K562 (cell line): ENCODE results near the gene APBA2. TPM values are rescaled to one million over a fixed set of nuclear protein-coding genes. Genes with fewer than 3 reads are reported as not detected.

Experiments used
- ATAC-seq: fragments of 200-7000 bp; cut with Tn5 transposase; 3 replicates; pipeline ENCODE4 v1.9.1; 2020; ENCODE audit warnings: moderate library complexity
- BruUV-seq: library from RNA; stranded (reverse); fragments of 400-500 nt; replicated peaks from 2 replicates; lab custom pipeline; 2021; lab: Mats Ljungman, UMichigan
- CTCF ChIA-PET: fragments of 300-600 bp; formaldehyde crosslinking; extraction: SDS; loops from one replicate; lab custom pipeline; 2021; ENCODE audit warnings: low intra/inter-chr PET ratio; lab: Yijun Ruan, JAX
- POLR2A ChIA-PET: fragments of 300-600, 350-650 bp; sonication (Branson Sonifier 250); formaldehyde crosslinking; extraction: SDS; loops from one replicate; lab custom pipeline; 2021; ENCODE audit warnings: antibody characterized with exemption, inconsistent platforms; lab: Yijun Ruan, JAX
- DNase-seq, 4 experiments: peaks; one replicate each; pipeline versions ENCODE4 v3.0.0 to v3.0.0-alpha.2; 2011 to 2018; ENCODE audit warnings: low spot score in 3 of 4, mixed read lengths in 3 of 4; ENCODE audit errors: extremely low read depth in 1 of 4
- FAIRE-seq: peaks from 2 replicates; lab custom pipeline; 2011; peaks lifted over from hg19 to GRCh38; lab: Jason Lieb, UNC
- H2AFZ ChIP-seq: 2 replicates; pipeline ENCODE4 v1.6.0; 2011; ENCODE audit warnings: low read depth, low read length, control low read depth, inconsistent platforms
- H3K27ac ChIP-seq: fragments of 200-600 bp; 3 replicates; pipeline ENCODE4 v1.8.0; 2011; ENCODE audit warnings: low read depth, mild to moderate bottlenecking, control low read depth, inconsistent platforms, low read length, moderate library complexity, mixed read lengths; ENCODE audit errors: extremely low read depth
- H3K27me3 ChIP-seq, 2 experiments: fragments of 300-600 bp in 1 of 2; 2 replicates in 1 of 2; 3 replicates in 1 of 2; pipeline versions ENCODE4 v1.6.0 to v1.8.0; 2011; ENCODE audit warnings: inconsistent platforms in 2 of 2, low read length in 2 of 2, mild to moderate bottlenecking in 1 of 2, mixed read lengths in 1 of 2, moderate library complexity in 1 of 2; ENCODE audit not compliant: control insufficient read depth in 2 of 2, insufficient read depth in 2 of 2
- H3K36me3 ChIP-seq: fragments of 300-600 bp; 3 replicates; pipeline ENCODE4 v1.8.0; 2011; ENCODE audit warnings: mild to moderate bottlenecking, low read length, inconsistent platforms; ENCODE audit not compliant: control insufficient read depth, insufficient read depth
- H3K4me1 ChIP-seq, 2 experiments: fragments of 200-600 bp in 1 of 2; replicated peaks in 1 of 2; 2 replicates in 1 of 2; 3 replicates in 1 of 2; pipeline versions ENCODE4 v1.5.1 to v1.8.0; 2011; ENCODE audit warnings: inconsistent platforms in 2 of 2, low read length in 2 of 2, mild to moderate bottlenecking in 1 of 2, mixed read lengths in 1 of 2, moderate library complexity in 1 of 2; ENCODE audit not compliant: control insufficient read depth in 2 of 2, insufficient read depth in 2 of 2
- H3K4me2 ChIP-seq: 2 replicates; pipeline ENCODE4 v1.6.1; 2011; ENCODE audit warnings: low read length, control low read depth, inconsistent platforms, mixed read lengths; ENCODE audit not compliant: insufficient read depth
- H3K4me3 ChIP-seq: fragments of 200-600 bp; sonication (generic), shearing (Covaris generic); 2 replicates; pipeline ENCODE4 v1.5.1; 2016; ENCODE audit warnings: control low read depth, inconsistent platforms
- H3K79me2 ChIP-seq: fragments of 200-600 bp; 3 replicates; pipeline ENCODE4 v1.8.0; 2011; ENCODE audit warnings: low read length, inconsistent platforms; ENCODE audit not compliant: control insufficient read depth, insufficient read depth
- H3K9ac ChIP-seq, 2 experiments: 2 replicates each; pipeline versions ENCODE4 v1.6.0 to v1.6.1; 2011; ENCODE audit warnings: low read depth in 2 of 2, low read length in 2 of 2, control low read depth in 1 of 2, inconsistent platforms in 1 of 2, mild to moderate bottlenecking in 1 of 2, mixed read lengths in 1 of 2; ENCODE audit not compliant: insufficient read depth in 1 of 2
- H3K9me1 ChIP-seq: one replicate; pipeline ENCODE4 v1.6.0; 2011; ENCODE audit warnings: inconsistent platforms, mild to moderate bottlenecking, low read length, moderate library complexity; ENCODE audit not compliant: control insufficient read depth, insufficient read depth
- H3K9me3 ChIP-seq: replicated peaks from 2 replicates; pipeline ENCODE4 v1.5.1; 2011; ENCODE audit warnings: low read depth, low read length, inconsistent platforms; ENCODE audit not compliant: control insufficient read depth, insufficient read depth
- H4K20me1 ChIP-seq: replicated peaks from 2 replicates; pipeline ENCODE4 v1.6.1; 2011; ENCODE audit warnings: low read length, inconsistent platforms, mixed read lengths; ENCODE audit not compliant: control insufficient read depth, insufficient read depth
- FOSL1 ChIP-seq: fragments of 200-800 bp; sonication (Bioruptor generic); conservative IDR thresholded peaks from 2 replicates; pipeline ENCODE4 v1.6.1; 2016; ENCODE audit warnings: missing genetic modification characterization, missing compliant biosample characterization
- JUN ChIP-seq, 2 experiments: sonication (generic) in 1 of 2; formaldehyde crosslinking in 1 of 2; IDR thresholded peaks; 2 replicates each; pipeline versions ENCODE4 v1.6.1 to v1.8.0; 2012 to 2022; ENCODE audit warnings: borderline replicate concordance in 2 of 2, mild to moderate bottlenecking in 2 of 2, improper control_type of control experiment in 1 of 2, low read depth in 1 of 2, low read length in 1 of 2, missing genetic modification reagents in 1 of 2
- JUND ChIP-seq, 2 experiments: IDR thresholded peaks; 2 replicates in 1 of 2; 3 replicates in 1 of 2; pipeline ENCODE4 v1.6.1; 2011; ENCODE audit warnings: borderline replicate concordance in 2 of 2, low read depth in 2 of 2, low read length in 2 of 2, improper control_type of control experiment in 1 of 2, missing biosample characterization in 1 of 2, missing genetic modification characterization in 1 of 2, missing genetic modification reagents in 1 of 2
- WGBS: fragments of 100-300 bp; shearing (Covaris generic); methylation state at CpG from one replicate; pipeline ENCODE4 v1.1.6; 2016; ENCODE audit warnings: low coverage, mixed read lengths; ENCODE audit not compliant: insufficient coverage; ENCODE audit errors: missing lambda C conversion rate; 5-methylcytosine and 5-hydroxymethylcytosine counted together
- in situ Hi-C: fragments of 300-500 bp; cut with MboI; formaldehyde crosslinking; loops from 4 replicates; pipeline ENCODE4 v1.15.0; 2018; ENCODE audit warnings: inconsistent platforms, mixed read lengths
- intact Hi-C: fragments of 100-400 bp; cut with micrococcal nuclease; formaldehyde crosslinking; loops from 2 replicates; pipeline ENCODE4 v1.14.2; 2022
- polyA plus RNA-seq, 8 experiments: library from polyadenylated mRNA; depleted of rRNA in 4 of 8; stranded (reverse) in 5 of 8; unstranded in 3 of 8; fragments of >200 nt; fragmentation: Nextera tagmentation in 2 of 8; fragmentation: Illumina TruSeq in 1 of 8; extraction: Ambion mirVana in 2 of 8; extraction: Trizol in 1 of 8; gene quantifications; 2 replicates each; pipeline versions ENCODE4 v1.2.1 to v1.2.3, GENCODE V29; 2011 to 2014; ENCODE audit warnings: inconsistent platforms in 1 of 8, missing spikeins in 1 of 8
- total RNA-seq, 7 experiments: library from RNA; depleted of rRNA in 6 of 7; stranded (reverse); fragments of >200 nt in 6 of 7; fragmentation: Illumina TruSeq in 2 of 7; extraction: Trizol in 2 of 7; gene quantifications; 2 replicates each; pipeline versions ENCODE4 v1.2.1 to v1.2.3, GENCODE V29; 2011 to 2021; ENCODE audit warnings: low replicate concordance in 1 of 7
- TF ChIP-seq, protein P1 (sequence below), 2 experiments: fragments of 450-650 bp in 1 of 2; sonication (generic) in 1 of 2; formaldehyde crosslinking in 1 of 2; IDR thresholded peaks in 1 of 2; conservative IDR thresholded peaks in 1 of 2; 2 replicates each; pipeline versions ENCODE4 v1.6.1 to v1.8.1; 2016 to 2023; ENCODE audit warnings: mild to moderate bottlenecking in 2 of 2, moderate library complexity in 2 of 2, inconsistent platforms in 1 of 2, missing genetic modification reagents in 1 of 2
- TF ChIP-seq, protein P2 (sequence below), 2 experiments: fragments of 450-650 bp; conservative IDR thresholded peaks; 2 replicates each; pipeline ENCODE4 v1.6.1; 2017; ENCODE audit warnings: mild to moderate bottlenecking in 2 of 2, moderate library complexity in 2 of 2
- TF ChIP-seq, protein P3 (sequence below), 2 experiments: fragments of 450-650 bp; formaldehyde crosslinking in 1 of 2; IDR thresholded peaks; 2 replicates each; pipeline versions ENCODE4 v1.4.0 to v1.6.1; 2014 to 2020; ENCODE audit warnings: mild to moderate bottlenecking in 2 of 2, borderline replicate concordance in 1 of 2, low read depth in 1 of 2

The APBA2 gene
- total and polyA plus RNA-seq, 9 of the 15 experiments (the other 6 are each of a cell fraction or from before 2014, with no cell fraction given), result 0.24 to 40.9 (median 25.2) TPM

DNA sequence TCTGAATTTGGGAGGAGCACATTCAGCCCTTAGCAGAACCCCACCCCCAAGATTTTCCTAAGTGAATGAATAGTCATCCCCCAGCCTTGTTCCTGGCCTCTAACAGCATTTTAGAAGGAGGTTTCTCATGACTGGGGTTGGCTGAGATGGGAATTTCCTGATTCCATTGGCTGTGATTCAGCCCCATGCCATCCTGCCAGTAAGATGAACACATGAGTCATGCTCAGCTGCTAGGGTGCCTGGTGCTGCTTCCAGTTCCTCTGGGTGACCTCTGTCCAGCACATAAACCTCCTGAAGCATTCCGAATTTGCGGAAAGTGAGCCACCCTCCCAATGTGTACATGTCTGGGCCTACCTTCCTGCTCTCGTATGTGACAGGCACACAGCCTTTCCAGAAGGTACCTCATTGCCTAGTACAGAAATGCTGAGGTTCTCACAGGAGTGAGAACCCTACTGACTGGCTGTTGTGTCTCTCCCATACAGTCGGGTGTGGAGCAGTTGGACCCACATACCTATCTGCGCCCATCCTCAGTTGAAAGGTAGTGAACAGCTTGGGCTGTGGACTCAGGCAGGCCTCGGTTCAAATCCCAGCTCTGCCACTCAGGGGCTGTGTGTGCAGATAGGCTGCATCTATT, 91.7 kb downstream of the APBA2 start:
- TF ChIP-seq, protein P1, sequence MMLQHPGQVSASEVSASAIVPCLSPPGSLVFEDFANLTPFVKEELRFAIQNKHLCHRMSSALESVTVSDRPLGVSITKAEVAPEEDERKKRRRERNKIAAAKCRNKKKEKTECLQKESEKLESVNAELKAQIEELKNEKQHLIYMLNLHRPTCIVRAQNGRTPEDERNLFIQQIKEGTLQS (IDR thresholded peaks at IDR 0.05), result peak; percentile 24; the same call in 1 of the 2 replicates
- TF ChIP-seq, protein P1 (CRISPR knock-in tag; conservative IDR thresholded peaks at IDR 0.05), result no peak
- TF ChIP-seq JUN (IDR thresholded peaks at IDR 0.05; ENCODE audit: borderline replicate concordance, low read depth, low read length) (no peak), JUN (CRISPR knock-in tag; IDR thresholded peaks at IDR 0.05; ENCODE audit: borderline replicate concordance) (no peak), JUND (IDR thresholded peaks at IDR 0.05; ENCODE audit: borderline replicate concordance, low read depth, low read length) (peak; percentile 19; the same call in 1 of the 2 replicates), JUND (tag; IDR thresholded peaks at IDR 0.05; ENCODE audit: borderline replicate concordance, low read depth, low read length) (no peak), FOSL1 (tag) (peak; percentile 55; the same call in 1 of the 2 replicates)
- TF ChIP-seq, protein P2, sequence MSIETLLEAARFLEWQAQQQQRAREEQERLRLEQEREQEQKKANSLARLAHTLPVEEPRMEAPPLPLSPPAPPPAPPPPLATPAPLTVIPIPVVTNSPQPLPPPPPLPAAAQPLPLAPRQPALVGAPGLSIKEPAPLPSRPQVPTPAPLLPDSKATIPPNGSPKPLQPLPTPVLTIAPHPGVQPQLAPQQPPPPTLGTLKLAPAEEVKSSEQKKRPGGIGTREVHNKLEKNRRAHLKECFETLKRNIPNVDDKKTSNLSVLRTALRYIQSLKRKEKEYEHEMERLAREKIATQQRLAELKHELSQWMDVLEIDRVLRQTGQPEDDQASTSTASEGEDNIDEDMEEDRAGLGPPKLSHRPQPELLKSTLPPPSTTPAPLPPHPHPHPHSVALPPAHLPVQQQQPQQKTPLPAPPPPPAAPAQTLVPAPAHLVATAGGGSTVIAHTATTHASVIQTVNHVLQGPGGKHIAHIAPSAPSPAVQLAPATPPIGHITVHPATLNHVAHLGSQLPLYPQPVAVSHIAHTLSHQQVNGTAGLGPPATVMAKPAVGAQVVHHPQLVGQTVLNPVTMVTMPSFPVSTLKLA (conservative IDR thresholded peaks at IDR 0.05), result no peak
- TF ChIP-seq, protein P3, sequence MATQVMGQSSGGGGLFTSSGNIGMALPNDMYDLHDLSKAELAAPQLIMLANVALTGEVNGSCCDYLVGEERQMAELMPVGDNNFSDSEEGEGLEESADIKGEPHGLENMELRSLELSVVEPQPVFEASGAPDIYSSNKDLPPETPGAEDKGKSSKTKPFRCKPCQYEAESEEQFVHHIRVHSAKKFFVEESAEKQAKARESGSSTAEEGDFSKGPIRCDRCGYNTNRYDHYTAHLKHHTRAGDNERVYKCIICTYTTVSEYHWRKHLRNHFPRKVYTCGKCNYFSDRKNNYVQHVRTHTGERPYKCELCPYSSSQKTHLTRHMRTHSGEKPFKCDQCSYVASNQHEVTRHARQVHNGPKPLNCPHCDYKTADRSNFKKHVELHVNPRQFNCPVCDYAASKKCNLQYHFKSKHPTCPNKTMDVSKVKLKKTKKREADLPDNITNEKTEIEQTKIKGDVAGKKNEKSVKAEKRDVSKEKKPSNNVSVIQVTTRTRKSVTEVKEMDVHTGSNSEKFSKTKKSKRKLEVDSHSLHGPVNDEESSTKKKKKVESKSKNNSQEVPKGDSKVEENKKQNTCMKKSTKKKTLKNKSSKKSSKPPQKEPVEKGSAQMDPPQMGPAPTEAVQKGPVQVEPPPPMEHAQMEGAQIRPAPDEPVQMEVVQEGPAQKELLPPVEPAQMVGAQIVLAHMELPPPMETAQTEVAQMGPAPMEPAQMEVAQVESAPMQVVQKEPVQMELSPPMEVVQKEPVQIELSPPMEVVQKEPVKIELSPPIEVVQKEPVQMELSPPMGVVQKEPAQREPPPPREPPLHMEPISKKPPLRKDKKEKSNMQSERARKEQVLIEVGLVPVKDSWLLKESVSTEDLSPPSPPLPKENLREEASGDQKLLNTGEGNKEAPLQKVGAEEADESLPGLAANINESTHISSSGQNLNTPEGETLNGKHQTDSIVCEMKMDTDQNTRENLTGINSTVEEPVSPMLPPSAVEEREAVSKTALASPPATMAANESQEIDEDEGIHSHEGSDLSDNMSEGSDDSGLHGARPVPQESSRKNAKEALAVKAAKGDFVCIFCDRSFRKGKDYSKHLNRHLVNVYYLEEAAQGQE (IDR thresholded peaks at IDR 0.05; ENCODE audit: borderline replicate concordance), result peak; percentile 78
- TF ChIP-seq, protein P3 (CRISPR knock-in tag; IDR thresholded peaks at IDR 0.05; ENCODE audit: low read depth), result no peak
- TF ChIP-seq, all 486 proteins: peak for 4
- peaks cover 3 to 5% of the 10 kb centered on the region in 2 experiments; a peak in 4 of 5 replicates for H3K4me1 ChIP-seq
- H3K36me3 ChIP-seq, result no peaks in the 10 kb centered on the region
- peaks cover 3% of the 10 kb centered on the region; the same call in 1 of the 2 replicates for H4K20me1 ChIP-seq
- intact Hi-C loops (no loop called here), in situ Hi-C loops (no loop called here)
- H3K27me3 ChIP-seq, result no peaks in the 10 kb centered on the region
- no peak overlapping the region for H3K9ac ChIP-seq
- POLR2A ChIA-PET, result no interaction called here
- DNase-seq (no peak), ATAC-seq (no peak), FAIRE-seq (no peak)
- no TSS peak for BruUV-seq
- CTCF ChIA-PET, result no interaction called here
- no peak overlapping the region for H3K4me3 ChIP-seq
- H3K9me3 ChIP-seq, result no peaks in the 10 kb centered on the region
- WGBS, result 75% methylated on average over 6 of the region's 6 CpGs
- no peaks in the 10 kb centered on the region for H3K9me1 ChIP-seq
- H2AFZ ChIP-seq, result no peak overlapping the region
- H3K27ac ChIP-seq, result no peak overlapping the region
- H3K4me2 ChIP-seq, result no peak overlapping the region
- H3K79me2 ChIP-seq, result peaks cover 2% of the 10 kb centered on the region; the same call in 1 of the 3 replicates
